Liver (tissue), 9 donors: ENCODE measurements around the gene FLRT2. TPM values are rescaled to one million over a fixed set of nuclear protein-coding genes. Genes with fewer than 3 reads are reported as not detected.
A peak's percentile ranks its signal among the peaks of the same experiment; 100 is the strongest.

ENCODE experiments used
- DNase-seq: peaks from one replicate; pipeline ENCODE4 v3.0.0-alpha.2; 2017; ENCODE audit warnings: low spot score
- H3K27ac ChIP-seq, 2 donors: one replicate each; pipeline ENCODE4 v1.7.0; 2013; ENCODE audit warnings: inconsistent platforms in 2 of 2, low read length in 2 of 2, control low read depth in 1 of 2, low read depth in 1 of 2, mild to moderate bottlenecking in 1 of 2
- H3K27me3 ChIP-seq, 4 donors: one replicate each; pipeline versions ENCODE4 v1.6.1 to v1.7.0; 2013; ENCODE audit warnings: low read length in 3 of 4, inconsistent platforms in 1 of 4, mild to moderate bottlenecking in 1 of 4, moderate library complexity in 1 of 4; ENCODE audit not compliant: control insufficient read depth in 4 of 4, insufficient read depth in 4 of 4
- H3K36me3 ChIP-seq, 4 donors: one replicate each; pipeline versions ENCODE4 v1.6.1 to v1.7.0; 2013; ENCODE audit warnings: low read length in 3 of 4, mild to moderate bottlenecking in 3 of 4, low read depth in 1 of 4, moderate library complexity in 1 of 4; ENCODE audit not compliant: control insufficient read depth in 4 of 4, insufficient read depth in 3 of 4
- H3K4me1 ChIP-seq, 4 donors: one replicate each; pipeline versions ENCODE4 v1.6.1 to v1.7.0; 2013; ENCODE audit warnings: low read length in 3 of 4, mild to moderate bottlenecking in 3 of 4, moderate library complexity in 1 of 4; ENCODE audit not compliant: control insufficient read depth in 4 of 4, insufficient read depth in 4 of 4
- H3K4me3 ChIP-seq, 3 donors: one replicate each; pipeline versions ENCODE4 v1.6.1 to v1.7.0; 2013; ENCODE audit warnings: low read length in 3 of 3, control low read depth in 1 of 3, low read depth in 1 of 3, mild to moderate bottlenecking in 1 of 3
- H3K9ac ChIP-seq, 2 donors: one replicate each; pipeline ENCODE4 v1.7.0; 2013; ENCODE audit warnings: low read length in 2 of 2, mild to moderate bottlenecking in 2 of 2, moderate library complexity in 2 of 2, control low read depth in 1 of 2, low read depth in 1 of 2
- H3K9me3 ChIP-seq, 4 donors: one replicate each; pipeline versions ENCODE4 v1.6.1 to v1.7.0; 2013; ENCODE audit warnings: low read length in 3 of 4; ENCODE audit not compliant: control insufficient read depth in 4 of 4
- EGR1 ChIP-seq, 2 donors: IDR thresholded peaks; 2 replicates each; pipeline ENCODE4 v1.6.1; 2016 to 2018; ENCODE audit warnings: antibody characterized with exemption in 2 of 2, low read depth in 2 of 2
- FOXA1 ChIP-seq: IDR thresholded peaks from 2 replicates; pipeline ENCODE4 v1.6.1; 2016; ENCODE audit warnings: antibody characterized with exemption
- FOXA2 ChIP-seq: IDR thresholded peaks from 2 replicates; pipeline ENCODE4 v1.6.1; 2016; ENCODE audit warnings: antibody characterized with exemption
- GABPA ChIP-seq, 2 donors: IDR thresholded peaks in 1 of 2; conservative IDR thresholded peaks in 1 of 2; 2 replicates each; pipeline ENCODE4 v1.6.1; 2016; ENCODE audit warnings: antibody characterized with exemption in 2 of 2, mild to moderate bottlenecking in 1 of 2, moderate library complexity in 1 of 2
- HNF4A ChIP-seq, 2 donors: conservative IDR thresholded peaks; 2 replicates each; pipeline ENCODE4 v1.6.1; 2016; ENCODE audit warnings: antibody characterized with exemption in 2 of 2, mild to moderate bottlenecking in 2 of 2
- JUND ChIP-seq, 2 donors: IDR thresholded peaks; 2 replicates each; pipeline ENCODE4 v1.6.1; 2016; ENCODE audit warnings: antibody characterized with exemption in 2 of 2
- MAX ChIP-seq: IDR thresholded peaks from 2 replicates; pipeline ENCODE4 v1.6.1; 2016; ENCODE audit warnings: antibody characterized with exemption
- RAD21 ChIP-seq, 2 donors: IDR thresholded peaks; 2 replicates each; pipeline ENCODE4 v1.6.1; 2016; ENCODE audit warnings: antibody characterized with exemption in 2 of 2, mild to moderate bottlenecking in 2 of 2
- RXRA ChIP-seq, 2 donors: IDR thresholded peaks; 2 replicates each; pipeline ENCODE4 v1.6.1; 2017 to 2018; ENCODE audit warnings: antibody characterized with exemption in 2 of 2, mild to moderate bottlenecking in 1 of 2
- SP1 ChIP-seq: IDR thresholded peaks from 2 replicates; pipeline ENCODE4 v1.6.1; 2018; ENCODE audit warnings: antibody characterized with exemption, mild to moderate bottlenecking
- YY1 ChIP-seq: IDR thresholded peaks from 2 replicates; pipeline ENCODE4 v1.6.1; 2016; ENCODE audit warnings: antibody characterized with exemption, mild to moderate bottlenecking
- WGBS: extraction: QIAGEN DNeasy Blood & Tissue Kit; methylation state at CpG from one replicate; pipeline ENCODE4 v1.1.7; 2013; 5-methylcytosine and 5-hydroxymethylcytosine counted together
- polyA plus RNA-seq, 2 donors: library from polyadenylated mRNA; stranded (reverse) in 1 of 2; unstranded in 1 of 2; fragments of 200-250 nt in 1 of 2; fragments of >200 nt in 1 of 2; fragmentation: Nextera tagmentation in 1 of 2; extraction: Ambion mirVana in 1 of 2; gene quantifications; one replicate each; pipeline versions ENCODE4 v1.2.1 to v1.2.3, GENCODE V29; 2013 to 2015
- total RNA-seq, 2 donors: library from RNA; depleted of rRNA; stranded (reverse); fragments of >200 nt; gene quantifications; one replicate each; pipeline ENCODE4 v1.2.3, GENCODE V29; 2014
- TF ChIP-seq, protein P1 (sequence below): IDR thresholded peaks from 2 replicates; pipeline ENCODE4 v1.6.1; 2016; ENCODE audit warnings: antibody characterized with exemption
- TF ChIP-seq, protein P2 (sequence below): fragments of 150-350 bp; IDR thresholded peaks from 2 replicates; pipeline ENCODE4 v1.5.1; 2017; ENCODE audit warnings: improper control_type of control experiment, low read depth, low read length; ENCODE audit not compliant: missing input control
- donor health status: healthy.
- donor health status: healthy.
- donor health status: healthy.
- donor health status: healthy.
- donor health status: healthy.

FLRT2 gene
- total and polyA plus RNA-seq, 4 donors: 0.90 to 8.2 (median 1.8) TPM

- Histone ChIP-seq H3K9ac (no peak overlapping the region), H3K9me3 (no peaks in the 10 kb centered on the region), H3K27ac (peak overlapping the region in 1 of 2 donors; percentile 48), H3K4me3 (peak overlapping the region in 2 of 3 donors; percentile 15 to 33), H3K36me3 (no peaks in the 10 kb centered on the region), H3K4me1 (peaks cover 12 to 50% (median 37%) of the 10 kb centered on the region in 4 donors), H3K27me3 (peaks cover 2 to 22% (median 9%) of the 10 kb centered on the region in 4 donors)
- TF ChIP-seq FOXA2 (no peak), MAX (no peak), RXRA (IDR thresholded peaks at IDR 0.05) (no peak), YY1 (no peak)
- 4% methylated on average over 7 of the region's 7 CpGs for WGBS
- no peak for DNase-seq
Observed at GRCh38 chr14:85530626-85531025, 682 bp downstream of the FLRT2 start.

GRCh38 chr14:85531141-85531586 is 1.2 kb downstream of the FLRT2 start:
- H3K9me3 ChIP-seq: no peaks in the 10 kb centered on the region
- no peaks in the 10 kb centered on the region for H3K36me3 ChIP-seq
- peaks cover 12 to 50% (median 37%) of the 10 kb centered on the region in 4 donors for H3K4me1 ChIP-seq
- H3K27ac ChIP-seq: peak overlapping the region; percentile 9 to 48
- TF ChIP-seq JUND (IDR thresholded peaks at IDR 0.05) (no peak), EGR1 (IDR thresholded peaks at IDR 0.05; ENCODE audit: low read depth in 2 of 2) (no peak), GABPA (IDR thresholded peaks at IDR 0.05 in 1 of 2, conservative IDR thresholded peaks at IDR 0.05 in 1 of 2) (no peak), RAD21 (IDR thresholded peaks at IDR 0.05) (no peak), FOXA1 (no peak), MAX (no peak), HNF4A (conservative IDR thresholded peaks at IDR 0.05) (no peak), FOXA2 (no peak), SP1 (no peak)
- TF ChIP-seq, protein P1, sequence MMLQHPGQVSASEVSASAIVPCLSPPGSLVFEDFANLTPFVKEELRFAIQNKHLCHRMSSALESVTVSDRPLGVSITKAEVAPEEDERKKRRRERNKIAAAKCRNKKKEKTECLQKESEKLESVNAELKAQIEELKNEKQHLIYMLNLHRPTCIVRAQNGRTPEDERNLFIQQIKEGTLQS: no peak
- TF ChIP-seq, protein P2, sequence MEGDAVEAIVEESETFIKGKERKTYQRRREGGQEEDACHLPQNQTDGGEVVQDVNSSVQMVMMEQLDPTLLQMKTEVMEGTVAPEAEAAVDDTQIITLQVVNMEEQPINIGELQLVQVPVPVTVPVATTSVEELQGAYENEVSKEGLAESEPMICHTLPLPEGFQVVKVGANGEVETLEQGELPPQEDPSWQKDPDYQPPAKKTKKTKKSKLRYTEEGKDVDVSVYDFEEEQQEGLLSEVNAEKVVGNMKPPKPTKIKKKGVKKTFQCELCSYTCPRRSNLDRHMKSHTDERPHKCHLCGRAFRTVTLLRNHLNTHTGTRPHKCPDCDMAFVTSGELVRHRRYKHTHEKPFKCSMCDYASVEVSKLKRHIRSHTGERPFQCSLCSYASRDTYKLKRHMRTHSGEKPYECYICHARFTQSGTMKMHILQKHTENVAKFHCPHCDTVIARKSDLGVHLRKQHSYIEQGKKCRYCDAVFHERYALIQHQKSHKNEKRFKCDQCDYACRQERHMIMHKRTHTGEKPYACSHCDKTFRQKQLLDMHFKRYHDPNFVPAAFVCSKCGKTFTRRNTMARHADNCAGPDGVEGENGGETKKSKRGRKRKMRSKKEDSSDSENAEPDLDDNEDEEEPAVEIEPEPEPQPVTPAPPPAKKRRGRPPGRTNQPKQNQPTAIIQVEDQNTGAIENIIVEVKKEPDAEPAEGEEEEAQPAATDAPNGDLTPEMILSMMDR: no peak
- 6% methylated on average over 29 of the region's 29 CpGs for WGBS
- H3K27me3 ChIP-seq: peaks cover 2 to 22% (median 9%) of the 10 kb centered on the region in 4 donors
- H3K9ac ChIP-seq: no peak overlapping the region
- H3K4me3 ChIP-seq: peak overlapping the region in 2 of 3 donors; percentile 15 to 30
- no peak for DNase-seq

- 4% methylated on average over 61 of the region's 61 CpGs for WGBS
Observed at GRCh38 chr14:85531587-85532373, 1.8 kb downstream of the FLRT2 start.

More at GRCh38 chr14:85531587-85532373, 1.8 kb downstream of the FLRT2 start:
- Histone ChIP-seq H3K36me3 (no peaks in the 10 kb centered on the region), H3K9ac (no peak overlapping the region), H3K4me3 (peak overlapping the region in 2 of 3 donors; percentile 26 to 30), H3K27me3 (peaks cover 2 to 22% (median 9%) of the 10 kb centered on the region in 4 donors), H3K9me3 (no peaks in the 10 kb centered on the region), H3K27ac (peak overlapping the region; percentile 9 to 48), H3K4me1 (peaks cover 12 to 50% (median 37%) of the 10 kb centered on the region in 4 donors)
- TF ChIP-seq GABPA (IDR thresholded peaks at IDR 0.05 in 1 of 2, conservative IDR thresholded peaks at IDR 0.05 in 1 of 2): no peak
- peak; percentile 40 to 54 for TF ChIP-seq RAD21 (IDR thresholded peaks at IDR 0.05)
- no peak for DNase-seq
